KMS-11 (cell line): ENCODE results near the gene ZNF414.

ENCODE experiments used
- H2AFZ ChIP-seq: fragments of 200-600 bp; sonication (generic); 2 replicates; pipeline ENCODE4 v1.6.1; 2016; ENCODE audit warnings: antibody characterized with exemption, mixed run types, low read depth
- H3K27ac ChIP-seq: fragments of 200-600 bp; sonication (generic); 2 replicates; pipeline ENCODE4 v1.6.1; 2016; ENCODE audit warnings: mild to moderate bottlenecking, mixed run types
- H3K27me3 ChIP-seq: fragments of 200-600 bp; sonication (generic); 2 replicates; pipeline ENCODE4 v1.6.1; 2017; ENCODE audit warnings: mild to moderate bottlenecking, low read depth, mixed run types, moderate library complexity; ENCODE audit not compliant: insufficient read depth
- H3K36me3 ChIP-seq: fragments of 200-600 bp; sonication (generic); 2 replicates; pipeline ENCODE4 v1.6.1; 2017; ENCODE audit warnings: mild to moderate bottlenecking, mixed run types; ENCODE audit not compliant: insufficient read depth
- H3K4me1 ChIP-seq: fragments of 200-600 bp; sonication (generic); 2 replicates; pipeline ENCODE4 v1.6.1; 2016; ENCODE audit warnings: mild to moderate bottlenecking, low read depth, mixed run types; ENCODE audit not compliant: poor library complexity, severe bottlenecking
- H3K4me2 ChIP-seq: fragments of 200-600 bp; sonication (generic); 2 replicates; pipeline ENCODE4 v1.7.0; 2016; ENCODE audit warnings: mild to moderate bottlenecking, mixed run types
- H3K4me3 ChIP-seq: fragments of 200-600 bp; sonication (generic); IDR thresholded peaks from 2 replicates; pipeline ENCODE4 v1.6.1; 2017; ENCODE audit warnings: low read depth, low read length, mixed read lengths; ENCODE audit not compliant: insufficient read depth
- H3K79me2 ChIP-seq: fragments of 200-600 bp; sonication (generic); 2 replicates; pipeline ENCODE4 v1.6.1; 2016; ENCODE audit warnings: low read depth, mixed run types; ENCODE audit not compliant: insufficient read depth
- H3K9ac ChIP-seq: fragments of 200-600 bp; sonication (generic); 2 replicates; pipeline ENCODE4 v1.6.1; 2016; ENCODE audit warnings: mild to moderate bottlenecking, mixed run types
- H4K20me1 ChIP-seq: fragments of 200-600 bp; sonication (generic); 2 replicates; pipeline ENCODE4 v1.6.1; 2016; ENCODE audit warnings: mild to moderate bottlenecking, mixed run types; ENCODE audit not compliant: insufficient read depth
- TF ChIP-seq, protein P1 (sequence below): fragments of 200-600 bp; sonication (generic); conservative IDR thresholded peaks from 2 replicates; pipeline ENCODE4 v1.6.1; 2017; ENCODE audit warnings: low read depth, mild to moderate bottlenecking, antibody characterized with exemption, low read length, moderate library complexity, mixed read lengths

Gene ZNF414

GRCh38 chr19:8498295-8498694 is 15.7 kb downstream of the ZNF414 start:
- H3K4me1 ChIP-seq, result no peaks in the 10 kb centered on the region
- TF ChIP-seq, protein P1, sequence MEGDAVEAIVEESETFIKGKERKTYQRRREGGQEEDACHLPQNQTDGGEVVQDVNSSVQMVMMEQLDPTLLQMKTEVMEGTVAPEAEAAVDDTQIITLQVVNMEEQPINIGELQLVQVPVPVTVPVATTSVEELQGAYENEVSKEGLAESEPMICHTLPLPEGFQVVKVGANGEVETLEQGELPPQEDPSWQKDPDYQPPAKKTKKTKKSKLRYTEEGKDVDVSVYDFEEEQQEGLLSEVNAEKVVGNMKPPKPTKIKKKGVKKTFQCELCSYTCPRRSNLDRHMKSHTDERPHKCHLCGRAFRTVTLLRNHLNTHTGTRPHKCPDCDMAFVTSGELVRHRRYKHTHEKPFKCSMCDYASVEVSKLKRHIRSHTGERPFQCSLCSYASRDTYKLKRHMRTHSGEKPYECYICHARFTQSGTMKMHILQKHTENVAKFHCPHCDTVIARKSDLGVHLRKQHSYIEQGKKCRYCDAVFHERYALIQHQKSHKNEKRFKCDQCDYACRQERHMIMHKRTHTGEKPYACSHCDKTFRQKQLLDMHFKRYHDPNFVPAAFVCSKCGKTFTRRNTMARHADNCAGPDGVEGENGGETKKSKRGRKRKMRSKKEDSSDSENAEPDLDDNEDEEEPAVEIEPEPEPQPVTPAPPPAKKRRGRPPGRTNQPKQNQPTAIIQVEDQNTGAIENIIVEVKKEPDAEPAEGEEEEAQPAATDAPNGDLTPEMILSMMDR, result no peak
- H4K20me1 ChIP-seq, result no peaks in the 10 kb centered on the region
- no peaks in the 10 kb centered on the region for H3K36me3 ChIP-seq
- no peaks in the 10 kb centered on the region; the same call in 1 of the 2 replicates for H3K27me3 ChIP-seq
- H3K79me2 ChIP-seq, result no peaks in the 10 kb centered on the region
- H2AFZ ChIP-seq, result no peak overlapping the region
- no peak overlapping the region for H3K27ac ChIP-seq
- no peak overlapping the region for H3K4me2 ChIP-seq
- H3K4me3 ChIP-seq, result no peak overlapping the region
- H3K9ac ChIP-seq, result no peak overlapping the region

DNA sequence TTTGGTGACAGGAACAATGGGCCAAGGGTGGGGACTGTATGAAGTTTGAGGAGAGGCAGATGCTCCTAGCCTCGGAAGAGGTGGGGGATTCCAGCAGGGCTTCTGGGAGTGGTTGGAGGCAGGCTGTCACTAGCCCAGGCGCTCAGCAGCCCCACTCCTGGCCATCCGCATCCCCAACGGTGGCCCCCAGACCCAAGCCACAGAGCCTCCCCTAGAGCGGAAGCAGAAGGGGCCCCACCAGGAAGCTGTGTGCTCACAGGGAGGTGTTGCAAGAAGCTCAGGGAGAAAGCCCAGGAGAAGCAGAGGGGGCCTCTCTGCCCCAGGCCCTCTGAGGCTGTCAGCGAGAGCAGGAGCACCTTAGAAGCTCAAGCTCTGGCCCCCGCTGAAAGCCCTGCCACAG is 19.8 kb downstream of the ZNF414 start:
- Histone ChIP-seq H3K27ac (no peak overlapping the region), H3K4me1 (no peaks in the 10 kb centered on the region), H3K9ac (no peak overlapping the region), H3K4me3 (no peak overlapping the region), H4K20me1 (no peaks in the 10 kb centered on the region), H3K79me2 (no peaks in the 10 kb centered on the region), H3K4me2 (no peak overlapping the region), H3K36me3 (no peaks in the 10 kb centered on the region), H3K27me3 (no peaks in the 10 kb centered on the region; the same call in 1 of the 2 replicates), H2AFZ (no peak overlapping the region)
- TF ChIP-seq, protein P1, result no peak

- Histone ChIP-seq H3K4me2 (no peak overlapping the region), H3K4me1 (no peaks in the 10 kb centered on the region), H3K9ac (no peak overlapping the region), H3K36me3 (no peaks in the 10 kb centered on the region), H3K79me2 (no peaks in the 10 kb centered on the region), H2AFZ (no peak overlapping the region), H4K20me1 (no peaks in the 10 kb centered on the region), H3K27ac (no peak overlapping the region), H3K27me3 (no peaks in the 10 kb centered on the region), H3K4me3 (no peak overlapping the region)
- TF ChIP-seq, protein P1, result no peak
Measured at GRCh38 chr19:8491574-8491973, 22.4 kb downstream of the ZNF414 start.

DNA sequence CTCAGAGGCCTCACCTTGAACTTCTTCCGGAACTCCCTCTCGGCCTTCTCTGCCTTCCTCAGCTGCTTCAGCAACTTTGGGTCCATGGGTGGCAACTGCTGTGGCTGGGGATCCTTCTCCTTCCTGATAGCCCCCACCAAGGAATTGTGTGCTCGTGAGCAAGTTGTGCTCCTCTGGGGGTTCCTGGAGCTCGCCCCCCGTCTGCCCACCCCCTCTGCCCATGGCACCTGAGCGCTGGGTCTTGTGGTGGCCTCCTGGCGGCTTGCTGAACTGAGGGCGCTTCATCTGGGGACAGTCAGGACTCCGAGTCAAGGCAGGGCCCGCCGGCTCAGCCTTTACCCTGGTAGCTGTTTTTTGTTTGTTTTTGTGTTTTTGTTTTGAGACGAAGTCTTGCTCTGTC is 23.1 kb downstream of the ZNF414 start:
- no peak overlapping the region for H3K4me2 ChIP-seq
- H3K27me3 ChIP-seq, result no peaks in the 10 kb centered on the region
- H2AFZ ChIP-seq, result no peak overlapping the region
- H3K27ac ChIP-seq, result no peak overlapping the region
- no peak overlapping the region for H3K4me3 ChIP-seq
- no peak overlapping the region for H3K9ac ChIP-seq
- TF ChIP-seq, protein P1, result no peak
- no peaks in the 10 kb centered on the region; the same call in 1 of the 2 replicates for H3K36me3 ChIP-seq
- H4K20me1 ChIP-seq, result no peaks in the 10 kb centered on the region
- H3K4me1 ChIP-seq, result no peaks in the 10 kb centered on the region
- H3K79me2 ChIP-seq, result no peaks in the 10 kb centered on the region
